ENCODE results near the gene NTF3. TPM values are rescaled to one million over a fixed set of nuclear protein-coding genes. Genes with fewer than 3 reads are reported as not detected.

The NTF3 gene
- total and polyA plus RNA-seq, 2 donors (not counting 1 experiment from before 2014, with no cell fraction given) = not detected

GRCh38 chr12:5465384-5465783 is 33.5 kb downstream of the NTF3 start:
- 98% methylated on average over 5 of the region's 6 CpGs for WGBS (ENCODE audit: insufficient coverage)
- no peaks in the 10 kb centered on the region for H3K36me3 ChIP-seq (replicated peaks in 1 of 2; ENCODE audit: control extremely low read depth in 1 of 2, control insufficient read depth in 1 of 2, extremely low read depth in 1 of 2, insufficient read depth in 2 of 2, low read length in 1 of 2)
- POLR2A ChIA-PET = no interaction called here

GRCh38 chr12:5466521-5466960 is 34.6 kb downstream of the NTF3 start:
- H2AFZ ChIP-seq (ENCODE audit: insufficient read depth, low read depth, low read length, poor library complexity, severe bottlenecking) = no peak overlapping the region
- DNase-seq (no peak), ATAC-seq (ENCODE audit: low read depth) (no peak)
- Mint-ChIP-seq H3K27ac (no peak overlapping the region), H3K4me3 (no peak overlapping the region), H3K4me1 (no peaks in the 10 kb centered on the region), H3K27me3 (peaks cover 24% of the 10 kb centered on the region), H3K9me3 (ENCODE audit: insufficient read depth) (no peaks in the 10 kb centered on the region)
- H4K20me1 ChIP-seq (ENCODE audit: control insufficient read depth, insufficient read depth, low read length, poor library complexity, severe bottlenecking) = no peaks in the 10 kb centered on the region
- CTCF ChIA-PET = no interaction called here
- no peaks in the 10 kb centered on the region for H3K36me3 ChIP-seq (replicated peaks in 1 of 2; ENCODE audit: control extremely low read depth in 1 of 2, control insufficient read depth in 1 of 2, extremely low read depth in 1 of 2, insufficient read depth in 2 of 2, low read length in 1 of 2)
- no peaks in the 10 kb centered on the region for H3K9me3 ChIP-seq (ENCODE audit: control extremely low read depth in 1 of 3, control insufficient read depth in 2 of 3, insufficient read depth in 1 of 3, low read length in 2 of 3)
- no peak for TF ChIP-seq EZH2 (IDR thresholded peaks at IDR 0.05; ENCODE audit: borderline replicate concordance, insufficient read depth, low read depth, low read length, poor library complexity, severe bottlenecking)
- no peak for TF ChIP-seq CTCF (IDR thresholded peaks at IDR 0.05)
- H3K4me3 ChIP-seq (ENCODE audit: control extremely low read depth in 1 of 5, extremely low read depth in 1 of 5, insufficient read depth in 1 of 5, low read depth in 2 of 5, low read length in 4 of 5) = no peak overlapping the region
- peaks cover 0 to 4% (median 0%) of the 10 kb centered on the region in 4 experiments for H3K27me3 ChIP-seq (replicated peaks in 1 of 4; ENCODE audit: control extremely low read depth in 1 of 4, control insufficient read depth in 3 of 4, insufficient read depth in 4 of 4, low read length in 3 of 4)
- H3K4me1 ChIP-seq (ENCODE audit: control insufficient read depth in 2 of 2, insufficient read depth in 2 of 2, low read length in 2 of 2) = no peaks in the 10 kb centered on the region
- H3K79me2 ChIP-seq (ENCODE audit: control insufficient read depth, insufficient read depth, low read length) = no peaks in the 10 kb centered on the region
- H3K9ac ChIP-seq (ENCODE audit: low read length) = no peak overlapping the region
- WGBS (ENCODE audit: insufficient coverage) = 76% methylated on average over 2 of the region's 5 CpGs
- H3K27ac ChIP-seq (ENCODE audit: low read length in 2 of 2) = no peak overlapping the region
- POLR2A ChIA-PET = no interaction called here
- intact Hi-C loops (cut with micrococcal nuclease) = no loop called here
- H3K4me2 ChIP-seq (replicated peaks; ENCODE audit: low read depth, low read length, poor library complexity, severe bottlenecking) = no peak overlapping the region

More at GRCh38 chr12:5465384-5465783, 33.5 kb downstream of the NTF3 start:
- ATAC-seq (ENCODE audit: low read depth) (no peak), DNase-seq (no peak)
- intact Hi-C loops (cut with micrococcal nuclease) = no loop called here
- Histone ChIP-seq H3K4me1 (ENCODE audit: control insufficient read depth in 2 of 2, insufficient read depth in 2 of 2, low read length in 2 of 2) (no peaks in the 10 kb centered on the region), H3K27me3 (replicated peaks in 1 of 4; ENCODE audit: control extremely low read depth in 1 of 4, control insufficient read depth in 3 of 4, insufficient read depth in 4 of 4, low read length in 3 of 4) (peaks cover 0 to 4% (median 0%) of the 10 kb centered on the region in 4 experiments), H3K9ac (ENCODE audit: low read length) (no peak overlapping the region), H3K79me2 (ENCODE audit: control insufficient read depth, insufficient read depth, low read length) (no peaks in the 10 kb centered on the region), H3K4me3 (ENCODE audit: control extremely low read depth in 1 of 5, extremely low read depth in 1 of 5, insufficient read depth in 1 of 5, low read depth in 2 of 5, low read length in 4 of 5) (no peak overlapping the region), H3K9me3 (ENCODE audit: control extremely low read depth in 1 of 3, control insufficient read depth in 2 of 3, insufficient read depth in 1 of 3, low read length in 2 of 3) (no peaks in the 10 kb centered on the region), H3K27ac (ENCODE audit: low read length in 2 of 2) (no peak overlapping the region), H2AFZ (ENCODE audit: insufficient read depth, low read depth, low read length, poor library complexity, severe bottlenecking) (no peak overlapping the region), H3K4me2 (replicated peaks; ENCODE audit: low read depth, low read length, poor library complexity, severe bottlenecking) (no peak overlapping the region), H4K20me1 (ENCODE audit: control insufficient read depth, insufficient read depth, low read length, poor library complexity, severe bottlenecking) (no peaks in the 10 kb centered on the region)
- Mint-ChIP-seq H3K27ac (no peak overlapping the region), H3K4me1 (no peaks in the 10 kb centered on the region), H3K4me3 (no peak overlapping the region), H3K9me3 (ENCODE audit: insufficient read depth) (no peaks in the 10 kb centered on the region), H3K27me3 (peaks cover 16% of the 10 kb centered on the region)
- CTCF ChIA-PET = interaction anchor here (0.6 kb wide), 1 partner anchor 1100 kb away, joined by 3 read pairs; no protein-coding TSS in a partner anchor
- no peak for TF ChIP-seq CTCF (IDR thresholded peaks at IDR 0.05)
- no peak for TF ChIP-seq EZH2 (IDR thresholded peaks at IDR 0.05; ENCODE audit: borderline replicate concordance, insufficient read depth, low read depth, low read length, poor library complexity, severe bottlenecking)

Data from B cell (primary cell).